ENCODE measurements around the gene TRMT10A.

TRMT10A gene

DNA sequence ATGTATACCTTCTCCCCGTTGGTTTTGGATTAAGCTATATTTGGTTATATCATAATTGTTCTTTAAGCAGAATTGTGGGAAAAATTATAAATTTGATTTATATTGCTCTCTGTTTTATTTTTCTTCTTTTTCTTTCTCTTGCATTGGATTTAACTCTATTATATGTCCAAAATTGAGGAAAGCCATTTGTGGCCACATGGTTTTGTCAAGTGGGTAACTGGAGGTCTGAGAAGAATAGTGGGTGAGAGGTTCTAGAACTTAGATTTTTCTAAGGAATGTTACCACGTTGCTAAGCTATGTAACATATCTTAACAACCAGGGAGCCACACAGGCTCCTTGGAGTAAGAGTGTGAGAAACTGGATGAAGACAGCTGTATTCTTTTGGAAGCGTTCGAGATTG lies 53.1 kb downstream of the TRMT10A start, which contains the start of gene C4orf17:
TSS of gene C4orf17 (plus strand) at position 301 of the 400 bp plus-strand sequence. CDS start 2,061 bp downstream, outside the sequence.
- peaks cover 40% of the 10 kb centered on the region for H3K4me1 Mint-ChIP-seq (ENCODE audit: low read depth)
- H3K36me3 Mint-ChIP-seq = no peaks in the 10 kb centered on the region
- H3K27ac Mint-ChIP-seq = no peak within 1 kb of the TSS
- no peaks in the 10 kb centered on the region for H3K9me3 Mint-ChIP-seq (ENCODE audit: low read depth)
- no peak within 1 kb of the TSS for H3K4me3 Mint-ChIP-seq
- no peaks in the 10 kb centered on the region for H3K27me3 Mint-ChIP-seq

DNA sequence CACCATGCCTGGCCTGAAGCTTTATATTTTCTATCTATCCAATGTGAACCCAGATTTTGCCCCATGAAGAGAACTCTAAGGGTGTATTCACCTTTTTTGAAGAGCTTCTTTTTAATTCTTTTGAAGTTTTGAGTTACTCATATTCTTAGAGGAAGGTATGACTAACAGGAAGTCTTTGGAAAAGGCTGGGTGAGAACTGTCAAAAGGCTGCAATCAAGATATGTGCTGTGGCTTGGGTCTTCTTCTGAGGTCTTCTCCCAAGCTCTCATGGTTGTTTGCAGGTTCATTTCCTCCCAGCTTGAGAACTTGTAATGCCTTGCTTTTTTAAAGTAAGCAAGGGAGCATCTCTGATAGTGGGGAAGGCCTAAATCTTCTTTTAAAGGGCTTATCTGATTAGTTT lies 56.1 kb downstream of the TRMT10A start:
- H3K4me3 Mint-ChIP-seq = peak overlapping the region; percentile 46
- no peaks in the 10 kb centered on the region for H3K9me3 Mint-ChIP-seq (ENCODE audit: low read depth)
- no peaks in the 10 kb centered on the region for H3K27me3 Mint-ChIP-seq
- H3K4me1 Mint-ChIP-seq (ENCODE audit: low read depth) = peaks cover 57% of the 10 kb centered on the region
- peaks cover 3% of the 10 kb centered on the region for H3K36me3 Mint-ChIP-seq
- H3K27ac Mint-ChIP-seq = peak overlapping the region; percentile 84

GRCh38 chr4:99507349-99507748 lies 56.5 kb downstream of the TRMT10A start:
- peaks cover 57% of the 10 kb centered on the region for H3K4me1 Mint-ChIP-seq (ENCODE audit: low read depth)
- no peaks in the 10 kb centered on the region for H3K27me3 Mint-ChIP-seq
- peak overlapping the region; percentile 84 for H3K27ac Mint-ChIP-seq
- peaks cover 3% of the 10 kb centered on the region for H3K36me3 Mint-ChIP-seq
- H3K4me3 Mint-ChIP-seq = peak overlapping the region; percentile 46
- no peaks in the 10 kb centered on the region for H3K9me3 Mint-ChIP-seq (ENCODE audit: low read depth)

DNA sequence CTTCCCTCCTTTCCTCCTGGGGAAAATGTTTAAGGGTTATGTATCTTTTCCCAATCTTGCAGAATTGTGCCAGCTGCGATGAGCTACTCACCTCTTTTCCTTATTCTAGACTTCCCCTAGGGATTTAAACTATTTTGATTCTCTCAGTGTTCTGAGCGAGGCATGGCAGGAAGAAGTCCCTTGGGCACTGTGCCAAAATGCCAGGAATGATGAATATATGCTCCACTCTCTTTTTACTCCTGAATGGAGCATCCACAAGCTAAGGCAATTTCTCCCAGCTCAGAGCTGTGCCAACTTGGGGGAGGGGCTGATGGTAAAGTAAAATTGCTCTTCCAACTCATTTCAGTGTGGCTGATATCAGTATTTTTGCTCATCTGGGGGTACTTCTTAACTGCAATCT lies 57.1 kb downstream of the TRMT10A start:
- H3K9me3 Mint-ChIP-seq (ENCODE audit: low read depth) = no peaks in the 10 kb centered on the region
- peaks cover 3% of the 10 kb centered on the region for H3K36me3 Mint-ChIP-seq
- H3K4me3 Mint-ChIP-seq = peak overlapping the region; percentile 46
- H3K27me3 Mint-ChIP-seq = no peaks in the 10 kb centered on the region
- H3K4me1 Mint-ChIP-seq (ENCODE audit: low read depth) = peaks cover 57% of the 10 kb centered on the region
- H3K27ac Mint-ChIP-seq = peak overlapping the region; percentile 84

DNA sequence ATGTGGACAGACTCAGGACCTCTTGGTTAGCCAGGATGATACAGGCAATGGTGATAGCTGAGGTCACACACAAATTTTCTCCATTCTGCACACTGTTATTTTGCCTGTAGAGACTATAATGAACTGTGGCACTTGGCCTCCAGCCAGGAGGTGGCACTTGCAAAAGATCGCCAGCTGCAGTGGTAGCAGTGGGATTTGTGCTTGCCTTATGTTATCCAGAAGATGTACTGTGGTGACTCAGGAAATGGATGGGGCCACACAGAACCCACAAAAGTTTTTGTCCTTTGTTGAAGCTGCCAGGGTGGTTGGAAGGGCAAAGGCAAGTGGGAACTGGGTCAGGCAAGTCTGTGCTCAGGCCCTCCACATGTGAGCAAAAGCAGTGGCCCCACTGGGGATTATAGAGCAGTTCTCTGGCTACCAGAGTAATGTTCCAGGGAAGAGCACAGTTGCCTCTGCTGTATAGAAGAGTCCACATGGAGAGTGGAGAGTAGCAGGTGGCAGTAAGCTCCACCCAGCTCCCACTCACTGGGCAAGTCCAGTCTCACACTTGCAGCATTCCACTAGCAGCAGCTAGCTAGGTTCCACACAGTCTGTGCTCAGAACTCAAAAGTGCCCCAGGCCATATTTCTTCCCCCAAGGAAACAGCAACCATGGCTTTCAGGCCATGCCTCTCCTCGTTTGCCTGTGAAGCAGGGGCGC lies 58.9 kb downstream of the TRMT10A start:
- no peaks in the 10 kb centered on the region for H3K27me3 Mint-ChIP-seq
- no peaks in the 10 kb centered on the region for H3K9me3 Mint-ChIP-seq (ENCODE audit: low read depth)
- peaks cover 3% of the 10 kb centered on the region for H3K36me3 Mint-ChIP-seq
- H3K4me1 Mint-ChIP-seq (ENCODE audit: low read depth) = peaks cover 57% of the 10 kb centered on the region
- H3K4me3 Mint-ChIP-seq = no peak overlapping the region
- H3K27ac Mint-ChIP-seq = no peak overlapping the region
